MM.1S (cell line): ENCODE data around the gene RNASE8.

Experiments used
- CTCF ChIP-seq: fragments of 300-600 bp; sonication (generic); IDR thresholded peaks from 2 replicates; pipeline ENCODE4 v1.5.1; 2016; ENCODE audit warnings: antibody characterized with exemption, low read length, mixed read lengths
- EZH2 ChIP-seq: fragments of 300-600 bp; sonication (generic); optimal IDR thresholded peaks from 2 replicates; pipeline ENCODE3; 2017; ENCODE audit warnings: low read depth, mild to moderate bottlenecking, antibody characterized with exemption, low read length, mixed read lengths
- EZH2phosphoT487 ChIP-seq: fragments of 300-600 bp; sonication (generic); IDR thresholded peaks from 2 replicates; pipeline ENCODE4 v1.6.1; 2018; ENCODE audit warnings: antibody characterized with exemption, low read length

- TF ChIP-seq CTCF: no peak
- no peak for TF ChIP-seq EZH2phosphoT487
- TF ChIP-seq EZH2: no peak
Measured at GRCh38 chr14:21016413-21017190, 41.0 kb upstream of the RNASE8 start.
